ENCODE results near the gene GP5. TPM values are rescaled to one million over a fixed set of nuclear protein-coding genes. Genes with fewer than 3 reads are reported as not detected.

The GP5 gene
- polyA plus RNA-seq, 3 donors = 0.12 TPM; not detected in 2

GRCh38 chr3:194447161-194447560, 48.1 kb upstream of the GP5 start:
- Mint-ChIP-seq H3K36me3 (peaks cover 82 to 87% of the 10 kb centered on the region in 2 donors), H3K4me3 (no peak overlapping the region), H3K9me3 (no peaks in the 10 kb centered on the region), H3K27me3 (ENCODE audit: low read depth in 3 of 3) (no peaks in the 10 kb centered on the region), H3K4me1 (no peaks in the 10 kb centered on the region), H3K27ac (no peak overlapping the region)
- no peak for TF ChIP-seq CTCF (IDR thresholded peaks at IDR 0.05)
- Histone ChIP-seq H3K79me2 (ENCODE audit: insufficient read depth, low read length) (no peaks in the 10 kb centered on the region), H3K4me2 (replicated peaks; ENCODE audit: extremely low read depth, low read length, poor library complexity, severe bottlenecking) (no peak overlapping the region), H4K20me1 (ENCODE audit: insufficient read depth, low read length) (no peaks in the 10 kb centered on the region), H3K4me1 (ENCODE audit: control insufficient read depth in 1 of 2, insufficient read depth in 2 of 2, low read length in 2 of 2) (no peaks in the 10 kb centered on the region), H3K9ac (ENCODE audit: insufficient read depth, low read length, poor library complexity, severe bottlenecking) (no peak overlapping the region), H3K4me3 (replicated peaks in 1 of 3; ENCODE audit: low read depth in 2 of 3, low read length in 3 of 3) (no peak overlapping the region), H3K27ac (ENCODE audit: low read depth in 1 of 2, low read length in 2 of 2) (no peak overlapping the region), H2AFZ (ENCODE audit: insufficient read depth, low read depth, low read length, poor library complexity, severe bottlenecking) (no peak overlapping the region), H3K27me3 (ENCODE audit: control insufficient read depth in 2 of 2, insufficient read depth in 2 of 2, low read length in 2 of 2) (no peaks in the 10 kb centered on the region), H3K9me3 (replicated peaks in 1 of 2; ENCODE audit: control insufficient read depth in 1 of 2, insufficient read depth in 1 of 2, low read length in 2 of 2) (no peaks in the 10 kb centered on the region), H3K36me3 (replicated peaks in 1 of 2; ENCODE audit: control insufficient read depth in 1 of 2, insufficient read depth in 2 of 2, low read length in 2 of 2) (peaks cover 76 to 99% of the 10 kb centered on the region in 2 donors)
- no peak for DNase-seq
- intact Hi-C loops (cut with micrococcal nuclease) = no loop called here
- WGBS (ENCODE audit: insufficient coverage) = 100% methylated on average over 2 of the region's 6 CpGs

GRCh38 chr3:194446754-194447153, 47.7 kb upstream of the GP5 start:
- Histone ChIP-seq H3K4me3 (replicated peaks in 1 of 3; ENCODE audit: low read depth in 2 of 3, low read length in 3 of 3) (no peak overlapping the region), H3K36me3 (replicated peaks in 1 of 2; ENCODE audit: control insufficient read depth in 1 of 2, insufficient read depth in 2 of 2, low read length in 2 of 2) (peaks cover 76 to 99% of the 10 kb centered on the region in 2 donors), H3K4me2 (replicated peaks; ENCODE audit: extremely low read depth, low read length, poor library complexity, severe bottlenecking) (no peak overlapping the region), H3K79me2 (ENCODE audit: insufficient read depth, low read length) (no peaks in the 10 kb centered on the region), H3K27ac (ENCODE audit: low read depth in 1 of 2, low read length in 2 of 2) (no peak overlapping the region), H3K4me1 (ENCODE audit: control insufficient read depth in 1 of 2, insufficient read depth in 2 of 2, low read length in 2 of 2) (no peaks in the 10 kb centered on the region), H3K27me3 (ENCODE audit: control insufficient read depth in 2 of 2, insufficient read depth in 2 of 2, low read length in 2 of 2) (no peaks in the 10 kb centered on the region), H4K20me1 (ENCODE audit: insufficient read depth, low read length) (no peaks in the 10 kb centered on the region), H3K9ac (ENCODE audit: insufficient read depth, low read length, poor library complexity, severe bottlenecking) (no peak overlapping the region), H3K9me3 (replicated peaks in 1 of 2; ENCODE audit: control insufficient read depth in 1 of 2, insufficient read depth in 1 of 2, low read length in 2 of 2) (no peaks in the 10 kb centered on the region), H2AFZ (ENCODE audit: insufficient read depth, low read depth, low read length, poor library complexity, severe bottlenecking) (no peak overlapping the region)
- DNase-seq = no peak
- Mint-ChIP-seq H3K9me3 (no peaks in the 10 kb centered on the region), H3K4me3 (no peak overlapping the region), H3K36me3 (peaks cover 82 to 87% of the 10 kb centered on the region in 2 donors), H3K4me1 (no peaks in the 10 kb centered on the region), H3K27ac (no peak overlapping the region), H3K27me3 (ENCODE audit: low read depth in 3 of 3) (no peaks in the 10 kb centered on the region)
- no peak for TF ChIP-seq CTCF (IDR thresholded peaks at IDR 0.05)
- no CpG with 5 or more reads among the region's 4 CpGs for WGBS (ENCODE audit: insufficient coverage)
- intact Hi-C loops (cut with micrococcal nuclease) = no loop called here
